Gastroesophageal sphincter (tissue), 3 donors: Measurements from ENCODE around the gene CPNE7.

ENCODE experiments used
- CTCF ChIP-seq, 4 experiments: fragments of 200-600 bp in 2 of 4; fragments of 450-650 bp in 2 of 4; sonication (generic) in 1 of 4; IDR thresholded peaks; one replicate each; pipeline ENCODE4 v1.5.1; 2017 to 2019; ENCODE audit warnings: antibody characterized with exemption in 4 of 4, mild to moderate bottlenecking in 2 of 4, moderate library complexity in 2 of 4
- EP300 ChIP-seq: sonication (generic); formaldehyde crosslinking; IDR thresholded peaks from one replicate; pipeline ENCODE4 v1.6.1; 2017; ENCODE audit warnings: antibody characterized with exemption, mild to moderate bottlenecking
- POLR2A ChIP-seq, 2 donors: fragments of 450-650 bp; IDR thresholded peaks; one replicate each; pipeline ENCODE4 v1.6.1; 2017; ENCODE audit warnings: antibody characterized with exemption in 2 of 2, mild to moderate bottlenecking in 2 of 2, moderate library complexity in 1 of 2
- POLR2AphosphoS5 ChIP-seq: sonication (generic); formaldehyde crosslinking; IDR thresholded peaks from one replicate; pipeline ENCODE4 v1.6.1; 2017; ENCODE audit warnings: antibody characterized with exemption

- TF ChIP-seq CTCF (IDR thresholded peaks at IDR 0.05) (no peak), POLR2A (IDR thresholded peaks at IDR 0.05) (no peak), POLR2AphosphoS5 (no peak), EP300 (no peak)
These were observed 37.3 kb upstream of the CPNE7 start for GRCh38 chr16:89538286-89538685.
